ENCODE data around the gene RPS6KA5.
"Not testable (repeated sequence)": the region's sequence is repeated elsewhere in the genome, so short reads cannot be mapped to it uniquely, and the experiment has no call there.

The RPS6KA5 gene

DNA sequence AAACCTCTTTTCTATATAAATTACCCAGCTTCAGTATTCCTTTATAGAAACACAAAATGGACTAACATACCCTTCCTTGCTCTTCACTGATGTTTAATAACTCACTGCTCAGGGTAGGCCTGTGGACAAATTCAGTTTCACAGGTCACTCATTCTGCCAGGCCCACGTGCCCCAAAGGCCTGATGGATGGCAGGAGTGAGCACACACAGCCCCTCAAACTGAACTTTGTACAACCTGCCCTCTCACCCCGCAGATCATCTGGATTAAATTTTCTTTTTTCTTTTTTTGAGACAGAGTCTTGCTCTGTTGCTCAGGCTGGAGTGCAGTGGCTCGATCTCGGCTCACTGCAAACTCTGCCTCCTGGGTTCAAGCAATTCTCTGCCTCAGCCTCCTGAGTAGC lies 219.8 kb downstream of the RPS6KA5 start:
- in situ Hi-C loops (cut with MboI; ENCODE audit: low sequenced_read_pairs), result not testable (repeated sequence)

DNA sequence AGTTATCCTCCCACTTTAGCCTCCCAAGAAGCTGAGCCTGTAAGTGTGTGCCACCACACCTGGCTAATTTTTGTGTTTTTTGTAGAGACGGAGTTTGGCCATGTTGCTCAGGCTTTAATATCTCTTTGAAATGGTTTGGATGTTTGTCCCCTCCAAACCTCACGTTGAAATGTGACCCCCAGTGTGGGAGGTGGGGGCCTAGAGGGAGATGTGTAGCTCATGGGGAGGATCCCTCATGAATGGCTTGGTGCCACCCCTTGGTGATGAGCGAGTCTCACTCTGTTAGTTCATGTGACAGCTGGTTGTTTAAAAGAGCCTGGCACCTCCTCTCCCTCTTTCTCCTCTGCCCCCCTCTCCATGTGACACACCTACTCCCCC lies 220.6 kb downstream of the RPS6KA5 start:
- in situ Hi-C loops (cut with MboI; ENCODE audit: low sequenced_read_pairs), result no loop called here

GRCh38 chr14:90839024-90839888 lies 221.2 kb downstream of the RPS6KA5 start:
- in situ Hi-C loops (cut with MboI; ENCODE audit: low sequenced_read_pairs), result no loop called here

- in situ Hi-C loops (cut with MboI; ENCODE audit: low sequenced_read_pairs), result not testable (repeated sequence)
Observed at GRCh38 chr14:90838531-90838930, 221.9 kb downstream of the RPS6KA5 start.

DNA sequence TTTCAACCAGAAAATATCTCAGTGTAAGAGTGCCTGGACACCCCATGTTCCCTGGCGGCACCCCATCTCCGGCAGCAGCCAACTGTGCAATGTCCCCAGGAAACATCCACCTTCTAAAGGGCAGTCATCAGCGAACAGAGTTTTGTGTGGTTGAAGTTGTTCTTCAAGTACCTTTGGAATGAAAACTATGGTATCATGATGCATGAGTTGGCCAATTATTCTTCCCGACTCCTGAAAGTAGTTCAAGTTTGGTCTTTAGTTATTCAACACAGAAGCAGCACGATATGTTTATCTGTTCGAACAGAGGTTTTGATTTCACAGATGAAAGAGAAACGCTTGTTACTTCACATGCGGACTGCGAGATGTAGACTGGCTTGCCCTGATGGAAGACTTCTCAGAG lies 223.1 kb downstream of the RPS6KA5 start:
- in situ Hi-C loops (cut with MboI; ENCODE audit: low sequenced_read_pairs), result no loop called here

DNA sequence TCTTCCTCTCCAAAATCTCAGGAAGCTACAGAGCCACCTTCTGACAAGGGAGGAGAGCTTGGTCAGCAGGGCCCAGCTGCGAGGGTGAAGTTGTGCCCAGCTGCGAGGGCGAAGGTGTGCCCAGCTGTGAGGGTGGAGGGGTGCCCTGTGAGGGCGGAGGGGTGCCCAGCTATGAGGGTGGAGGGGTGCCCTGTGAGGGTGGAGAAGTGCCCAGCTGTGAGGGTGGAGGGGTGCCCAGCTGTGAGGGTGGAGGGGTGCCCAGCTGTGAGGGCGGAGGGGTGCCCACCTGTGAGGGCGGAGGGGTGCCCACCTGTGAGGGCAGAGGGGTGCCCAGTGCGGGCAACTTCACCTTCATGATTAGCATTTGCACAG lies 223.8 kb downstream of the RPS6KA5 start:
- in situ Hi-C loops (cut with MboI; ENCODE audit: low sequenced_read_pairs), result no loop called here

DNA sequence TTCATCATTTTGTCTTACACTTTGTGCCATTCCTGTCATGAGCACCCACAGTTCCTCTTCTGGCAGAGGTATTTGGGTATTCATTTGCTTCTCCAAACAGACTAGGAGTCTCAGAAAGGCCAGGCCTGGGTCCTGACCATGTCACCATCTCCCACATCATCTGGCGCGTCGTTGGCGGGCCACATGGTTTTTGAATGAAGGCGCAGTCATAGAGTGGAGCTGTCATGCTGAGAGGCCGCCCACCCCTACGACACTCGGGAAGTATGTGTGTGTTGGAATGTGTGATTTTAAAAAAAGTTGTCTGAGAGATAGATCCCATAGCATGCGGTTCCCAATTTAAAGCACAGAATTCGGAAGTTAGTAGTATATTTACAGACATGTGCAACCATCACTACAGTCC lies 228.6 kb downstream of the RPS6KA5 start:
- in situ Hi-C loops (cut with MboI; ENCODE audit: low sequenced_read_pairs), result no loop called here

DNA sequence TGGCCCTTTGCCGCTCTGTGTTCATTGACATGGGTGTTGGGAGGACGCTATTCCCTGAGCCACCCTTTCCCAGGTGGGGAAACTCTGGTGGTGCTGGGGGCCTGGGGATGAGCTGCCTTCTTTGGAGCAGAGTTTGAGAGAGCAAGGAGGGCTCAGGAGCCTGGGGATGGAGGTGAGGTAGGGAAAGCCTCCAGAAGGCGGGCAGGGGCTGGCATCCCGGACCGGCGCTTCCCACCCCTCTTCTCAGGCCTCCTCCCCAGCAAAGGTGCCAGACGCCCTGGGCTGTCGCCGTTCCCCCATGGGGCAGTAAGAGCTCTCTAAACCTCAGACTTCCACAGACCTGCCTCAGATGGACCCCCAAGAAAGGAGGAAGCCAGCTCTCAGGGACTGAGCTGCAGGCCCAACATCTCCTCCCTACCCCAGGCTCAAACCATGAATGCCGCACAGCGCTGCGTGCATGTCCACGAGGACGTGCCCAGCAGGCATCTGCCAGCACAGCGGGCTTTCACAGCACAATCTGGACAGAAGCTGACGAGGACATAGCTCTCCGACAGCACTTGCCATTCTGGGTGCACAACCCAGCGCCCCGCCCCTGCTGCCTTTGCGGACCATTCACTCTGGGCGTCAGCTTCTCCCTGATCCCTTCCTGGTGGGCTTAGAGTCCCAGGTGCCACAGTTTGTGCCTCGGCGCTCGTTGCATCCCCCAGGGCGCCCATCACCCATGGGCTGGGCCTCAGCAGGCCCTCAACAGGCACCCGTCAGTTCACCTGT lies 229.3 kb downstream of the RPS6KA5 start:
- in situ Hi-C loops (cut with MboI; ENCODE audit: low sequenced_read_pairs), result no loop called here

DNA sequence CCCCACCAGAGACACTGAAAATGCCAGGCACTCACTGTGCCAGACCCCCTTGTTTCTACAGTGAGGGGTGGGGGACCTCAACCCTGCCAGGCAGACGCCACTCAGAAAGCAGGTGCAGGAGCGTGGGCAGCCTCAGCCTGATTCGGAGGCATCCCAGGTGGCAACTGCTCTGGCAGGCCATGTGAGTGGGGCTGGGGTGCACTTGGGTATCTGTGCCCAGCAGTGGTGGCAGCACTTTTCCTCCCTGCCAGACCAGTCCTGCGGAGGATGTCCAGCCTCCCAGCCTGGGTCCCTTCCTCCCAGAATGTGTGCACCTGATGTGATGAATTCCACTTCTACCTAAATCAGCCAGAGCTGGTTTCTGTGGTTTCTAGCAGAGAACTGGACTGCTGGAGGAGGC lies 230.8 kb downstream of the RPS6KA5 start:
- in situ Hi-C loops (cut with MboI; ENCODE audit: low sequenced_read_pairs), result no loop called here

DNA sequence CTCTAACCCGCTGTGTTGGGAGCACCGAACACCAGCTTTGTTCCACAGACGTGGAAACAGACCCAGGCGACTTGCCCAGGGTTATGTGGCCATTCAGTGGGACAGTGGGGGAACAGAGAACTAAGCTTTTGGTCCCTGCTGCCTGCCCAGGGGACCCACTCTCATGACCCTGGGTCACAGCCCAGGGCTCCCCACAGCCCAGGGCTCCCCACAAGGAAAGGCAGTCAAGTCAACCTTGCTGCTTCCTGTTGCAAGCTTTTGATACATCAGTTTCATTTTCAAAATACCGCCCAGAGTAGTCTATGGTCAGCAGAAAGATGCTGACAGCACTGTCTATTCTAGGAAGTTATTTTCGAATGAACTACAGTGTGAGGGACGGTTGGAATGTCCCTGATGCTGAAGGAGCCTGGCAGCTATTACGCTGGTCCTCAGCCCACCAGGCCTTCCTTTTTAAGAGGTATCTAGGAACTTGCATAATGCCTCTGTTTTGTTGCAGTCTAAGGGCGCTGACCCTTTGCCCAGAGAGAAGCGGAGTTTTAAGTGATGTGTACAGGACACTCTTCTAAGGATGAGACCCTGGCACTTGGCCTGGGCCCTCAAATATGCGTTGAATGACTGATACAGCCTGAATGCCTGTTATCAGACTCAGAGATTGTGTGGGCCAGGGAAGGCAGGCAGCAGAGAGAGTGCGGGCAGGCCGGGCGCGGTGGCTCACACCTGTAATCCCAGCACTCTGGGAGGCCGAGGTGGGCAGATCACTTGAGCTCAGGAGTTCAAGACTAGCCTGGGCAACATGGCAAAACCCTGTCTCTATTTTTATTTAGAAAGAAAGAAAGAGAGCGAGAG lies 231.6 kb downstream of the RPS6KA5 start:
- in situ Hi-C loops (cut with MboI; ENCODE audit: low sequenced_read_pairs), result no loop called here

GRCh38 chr14:90827919-90828610 lies 232.4 kb downstream of the RPS6KA5 start:
- in situ Hi-C loops (cut with MboI; ENCODE audit: low sequenced_read_pairs), result no loop called here

- in situ Hi-C loops (cut with MboI; ENCODE audit: low sequenced_read_pairs), result not testable (repeated sequence)
Observed at GRCh38 chr14:90823542-90823941, 236.9 kb downstream of the RPS6KA5 start.

- in situ Hi-C loops (cut with MboI; ENCODE audit: low sequenced_read_pairs), result no loop called here
Observed at GRCh38 chr14:90820958-90821357, 239.5 kb downstream of the RPS6KA5 start.

DNA sequence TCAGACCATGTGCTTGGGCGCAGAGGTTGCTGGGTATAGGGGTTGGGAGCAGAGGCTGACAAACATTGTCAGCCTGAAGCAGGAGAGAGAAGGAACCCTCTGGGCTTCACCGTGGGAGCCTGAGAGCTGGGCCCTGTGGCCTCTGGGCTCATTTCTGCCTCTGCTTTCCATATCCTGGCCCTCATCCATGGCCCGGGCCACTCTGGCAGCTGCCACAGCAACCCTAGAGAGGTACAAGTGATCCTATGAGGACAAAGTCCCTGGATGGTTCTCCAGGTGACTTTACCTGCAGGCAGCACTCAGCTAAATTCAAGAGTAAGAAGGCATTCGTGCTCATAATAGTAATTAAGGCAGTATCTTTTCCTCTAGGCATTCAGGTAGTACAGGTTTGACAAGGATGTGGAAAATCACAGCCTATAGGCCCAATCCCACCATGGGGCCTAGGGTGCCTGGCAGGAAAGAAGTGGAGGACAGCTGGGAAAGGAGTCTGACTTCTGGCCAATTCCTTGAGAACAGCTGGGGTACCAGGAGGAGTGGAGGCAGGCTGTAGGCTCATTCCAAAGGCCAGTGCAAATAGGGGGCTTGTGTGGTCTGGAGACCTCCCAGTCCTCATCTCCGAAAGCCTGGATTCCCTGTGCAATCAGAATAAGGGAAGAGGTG lies 240.6 kb downstream of the RPS6KA5 start:
- in situ Hi-C loops (cut with MboI; ENCODE audit: low sequenced_read_pairs), result no loop called here

DNA sequence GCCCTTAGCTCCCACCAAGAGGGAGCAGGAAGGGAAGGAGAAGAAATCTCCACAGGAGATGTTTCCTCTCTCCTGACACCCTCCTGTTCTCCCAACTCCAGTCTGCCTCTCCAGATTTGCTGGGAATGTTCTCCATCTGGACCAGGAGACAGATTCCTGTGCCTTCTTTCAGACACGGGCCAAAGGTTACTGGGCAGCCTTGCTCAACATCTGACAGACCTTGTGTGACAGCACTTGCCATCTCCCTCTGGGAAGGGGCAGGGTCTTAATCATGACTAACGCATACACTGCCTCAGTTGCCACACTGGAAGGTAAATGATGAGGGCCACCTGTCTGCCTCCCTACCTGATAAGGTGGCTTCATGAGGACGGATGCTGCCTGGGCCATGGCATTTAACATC lies 241.7 kb downstream of the RPS6KA5 start:
- in situ Hi-C loops (cut with MboI; ENCODE audit: low sequenced_read_pairs), result no loop called here

- in situ Hi-C loops (cut with MboI; ENCODE audit: low sequenced_read_pairs), result no loop called here
Observed at GRCh38 chr14:90816681-90817436, 243.6 kb downstream of the RPS6KA5 start.

DNA sequence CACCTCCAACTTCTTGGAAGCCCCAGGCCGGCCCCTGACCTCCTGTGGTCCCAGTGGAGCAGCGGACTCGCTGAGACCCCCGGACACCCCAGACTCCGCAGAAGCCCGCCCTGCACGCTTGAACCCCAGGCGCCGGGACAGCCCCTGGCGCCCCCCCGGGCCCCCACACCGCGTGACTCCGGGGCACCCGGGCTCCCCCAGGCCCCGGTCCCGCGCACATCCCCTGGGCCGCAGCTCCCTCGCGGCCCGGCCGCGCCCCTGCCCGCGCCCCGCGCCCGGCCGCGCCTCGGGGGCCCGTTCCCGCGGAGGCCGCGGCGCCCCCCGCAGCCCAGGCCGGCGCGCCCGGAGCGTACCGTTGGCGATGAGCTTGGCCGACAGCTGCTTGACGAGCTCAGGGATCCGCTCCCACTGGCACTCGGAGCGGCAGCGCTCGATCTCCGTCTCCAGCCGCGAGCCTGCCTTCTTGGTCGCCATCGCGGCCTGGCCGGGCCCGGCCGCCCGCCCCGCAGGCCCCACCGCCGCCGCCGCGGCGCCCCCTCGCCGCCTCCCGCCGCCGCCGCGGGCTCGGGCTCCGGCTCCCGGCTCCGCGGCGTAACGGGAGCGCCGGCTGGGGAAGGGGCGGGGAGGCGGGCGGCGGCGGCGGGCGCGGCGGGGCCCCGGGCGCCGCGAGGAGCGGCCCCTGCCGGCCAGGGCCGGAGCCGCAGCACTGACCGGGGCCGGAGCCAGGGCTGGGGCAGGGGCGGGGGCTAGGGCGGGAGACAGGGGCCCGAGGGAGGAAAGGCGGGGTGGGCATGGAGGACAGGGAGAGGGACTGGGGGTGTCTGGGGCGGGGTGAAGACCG lies 244.4 kb downstream of the RPS6KA5 start, which contains the start of gene TTC7B:
TTC7B (minus strand) TSS at position 609 of the 841 bp plus-strand sequence; CDS start at position 474, 135 bp downstream.
- in situ Hi-C loops (cut with MboI; ENCODE audit: low sequenced_read_pairs), result no loop called here

- in situ Hi-C loops (cut with MboI; ENCODE audit: low sequenced_read_pairs), result no loop called here
Observed at GRCh38 chr14:90815572-90815821, 244.9 kb downstream of the RPS6KA5 start.

Data from HL-60/S4 (cell line).